ENCODE results near the gene ARL4A. TPM values are rescaled to one million over a fixed set of nuclear protein-coding genes. Genes with fewer than 3 reads are reported as not detected.
A peak's percentile ranks its signal among the peaks of the same experiment; 100 is the strongest.

ARL4A gene
- total and polyA plus RNA-seq, 9 of the 15 experiments (the other 6 are each of a cell fraction or from before 2014, with no cell fraction given): 118 to 688 (median 172) TPM

DNA sequence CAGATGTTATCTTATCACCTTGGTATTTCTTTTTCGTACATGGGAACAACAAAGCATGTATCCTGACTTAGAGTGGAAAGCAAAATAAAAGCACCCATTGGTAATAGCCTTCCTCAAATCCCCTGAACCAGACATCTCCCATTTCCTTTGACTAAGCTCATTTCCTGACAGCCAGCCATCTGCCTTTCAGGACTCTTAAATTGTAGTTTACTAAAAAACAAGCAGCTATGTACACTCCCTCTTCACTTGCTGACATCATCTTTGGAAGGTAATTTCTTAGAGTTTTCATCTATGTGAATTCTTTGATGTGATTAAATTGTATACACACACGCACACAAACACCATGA lies 40.7 kb downstream of the ARL4A start (continued):
- TF ChIP-seq, protein P1, sequence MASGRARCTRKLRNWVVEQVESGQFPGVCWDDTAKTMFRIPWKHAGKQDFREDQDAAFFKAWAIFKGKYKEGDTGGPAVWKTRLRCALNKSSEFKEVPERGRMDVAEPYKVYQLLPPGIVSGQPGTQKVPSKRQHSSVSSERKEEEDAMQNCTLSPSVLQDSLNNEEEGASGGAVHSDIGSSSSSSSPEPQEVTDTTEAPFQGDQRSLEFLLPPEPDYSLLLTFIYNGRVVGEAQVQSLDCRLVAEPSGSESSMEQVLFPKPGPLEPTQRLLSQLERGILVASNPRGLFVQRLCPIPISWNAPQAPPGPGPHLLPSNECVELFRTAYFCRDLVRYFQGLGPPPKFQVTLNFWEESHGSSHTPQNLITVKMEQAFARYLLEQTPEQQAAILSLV (tag; IDR thresholded peaks at IDR 0.05): peak; percentile 61; the same call in 1 of the 2 replicates
- TF ChIP-seq NR2C1 (IDR thresholded peaks at IDR 0.05) (no peak), NR2C1 (tag; IDR thresholded peaks at IDR 0.05) (no peak), FOXK2 (conservative IDR thresholded peaks at IDR 0.05 in 1 of 2, IDR thresholded peaks at IDR 0.05 in 1 of 2; ENCODE audit: low read depth in 2 of 2) (peak in 1 of 2 experiments; percentile 28; a peak in 1 of 4 replicates), KLF13 (tag; IDR thresholded peaks at IDR 0.05; ENCODE audit: borderline replicate concordance, low read depth) (no peak), CSDE1 (IDR thresholded peaks at IDR 0.05) (no peak), HDAC6 (IDR thresholded peaks at IDR 0.05; ENCODE audit: low read depth, low read length) (no peak), PML (IDR thresholded peaks at IDR 0.05; ENCODE audit: low read length) (no peak), CLOCK (CRISPR knock-in tag; IDR thresholded peaks at IDR 0.05; ENCODE audit: borderline replicate concordance) (no peak), ZNF263 (CRISPR knock-in tag; IDR thresholded peaks at IDR 0.05; ENCODE audit: borderline replicate concordance) (no peak), MXD1 (CRISPR knock-in tag; IDR thresholded peaks at IDR 0.05; ENCODE audit: borderline replicate concordance, poor library complexity, severe bottlenecking) (no peak), TRIM28 (IDR thresholded peaks at IDR 0.05) (no peak), TEAD2 (tag; IDR thresholded peaks at IDR 0.05) (0 out of 2 replicates have a peak, but pooled peaks have one; percentile 5), SMAD2 (IDR thresholded peaks at IDR 0.05; ENCODE audit: low read depth, low read length) (no peak), CAMTA2 (CRISPR knock-in tag; conservative IDR thresholded peaks at IDR 0.05) (0 out of 2 replicates have a peak, but pooled peaks have one; percentile 41), CREB5 (CRISPR knock-in tag; IDR thresholded peaks at IDR 0.05) (no peak), PTRF (tag; IDR thresholded peaks at IDR 0.05) (peak; percentile 65; the same call in 1 of the 2 replicates), ARID3B (CRISPR knock-in tag; IDR thresholded peaks at IDR 0.05; ENCODE audit: borderline replicate concordance) (no peak), RBM22 (IDR thresholded peaks at IDR 0.05; ENCODE audit: low read depth, low read length, poor library complexity, severe bottlenecking) (no peak), ZNF584 (CRISPR knock-in tag; IDR thresholded peaks at IDR 0.05; ENCODE audit: low read depth) (0 out of 2 replicates have a peak, but pooled peaks have one; percentile 49), ESRRB (CRISPR knock-in tag; IDR thresholded peaks at IDR 0.05; ENCODE audit: borderline replicate concordance) (no peak), CHD1 (IDR thresholded peaks at IDR 0.05; ENCODE audit: low read length) (no peak)
